ENCODE data around the gene DRC3. TPM values are rescaled to one million over a fixed set of nuclear protein-coding genes. Genes with fewer than 3 reads are reported as not detected.

DRC3 gene
- total RNA-seq, 1 donor from 2014 or later, result 7.2 TPM

DNA sequence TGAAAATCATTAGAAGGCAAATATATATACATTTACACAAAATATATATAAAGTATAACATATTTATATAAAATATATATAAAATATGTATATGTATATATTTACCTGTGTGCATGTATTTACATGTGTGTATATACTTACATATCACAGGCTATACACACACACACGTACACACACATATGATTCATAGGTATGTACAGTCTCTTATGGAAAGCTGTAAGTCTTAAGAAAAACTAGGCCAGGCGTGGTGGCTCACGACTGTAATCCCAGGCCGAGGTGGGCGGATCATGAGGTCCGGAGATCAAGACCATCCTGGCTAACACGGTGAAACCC lies 15.1 kb upstream of the DRC3 start:
- TF ChIP-seq, protein P1, sequence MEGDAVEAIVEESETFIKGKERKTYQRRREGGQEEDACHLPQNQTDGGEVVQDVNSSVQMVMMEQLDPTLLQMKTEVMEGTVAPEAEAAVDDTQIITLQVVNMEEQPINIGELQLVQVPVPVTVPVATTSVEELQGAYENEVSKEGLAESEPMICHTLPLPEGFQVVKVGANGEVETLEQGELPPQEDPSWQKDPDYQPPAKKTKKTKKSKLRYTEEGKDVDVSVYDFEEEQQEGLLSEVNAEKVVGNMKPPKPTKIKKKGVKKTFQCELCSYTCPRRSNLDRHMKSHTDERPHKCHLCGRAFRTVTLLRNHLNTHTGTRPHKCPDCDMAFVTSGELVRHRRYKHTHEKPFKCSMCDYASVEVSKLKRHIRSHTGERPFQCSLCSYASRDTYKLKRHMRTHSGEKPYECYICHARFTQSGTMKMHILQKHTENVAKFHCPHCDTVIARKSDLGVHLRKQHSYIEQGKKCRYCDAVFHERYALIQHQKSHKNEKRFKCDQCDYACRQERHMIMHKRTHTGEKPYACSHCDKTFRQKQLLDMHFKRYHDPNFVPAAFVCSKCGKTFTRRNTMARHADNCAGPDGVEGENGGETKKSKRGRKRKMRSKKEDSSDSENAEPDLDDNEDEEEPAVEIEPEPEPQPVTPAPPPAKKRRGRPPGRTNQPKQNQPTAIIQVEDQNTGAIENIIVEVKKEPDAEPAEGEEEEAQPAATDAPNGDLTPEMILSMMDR (IDR thresholded peaks at IDR 0.05), result no peak
- intact Hi-C loops (cut with DNase I), result loop anchor here (5.0 kb wide), 1 partner anchor 80 kb away; no protein-coding TSS in a partner anchor
- no peaks in the 10 kb centered on the region for H3K27me3 ChIP-seq
- H3K4me3 ChIP-seq, result no peak overlapping the region
- peaks cover 0 to 7% of the 10 kb centered on the region in 2 donors for H3K36me3 ChIP-seq
- H3K4me1 ChIP-seq, result peaks cover 0 to 30% of the 10 kb centered on the region in 2 donors
- DNase-seq (ENCODE audit: low spot score in 2 of 2), result no peak
- H3K9me3 ChIP-seq, result no peaks in the 10 kb centered on the region
- peak overlapping the region; percentile 77 to 81 for H3K27ac ChIP-seq

DNA sequence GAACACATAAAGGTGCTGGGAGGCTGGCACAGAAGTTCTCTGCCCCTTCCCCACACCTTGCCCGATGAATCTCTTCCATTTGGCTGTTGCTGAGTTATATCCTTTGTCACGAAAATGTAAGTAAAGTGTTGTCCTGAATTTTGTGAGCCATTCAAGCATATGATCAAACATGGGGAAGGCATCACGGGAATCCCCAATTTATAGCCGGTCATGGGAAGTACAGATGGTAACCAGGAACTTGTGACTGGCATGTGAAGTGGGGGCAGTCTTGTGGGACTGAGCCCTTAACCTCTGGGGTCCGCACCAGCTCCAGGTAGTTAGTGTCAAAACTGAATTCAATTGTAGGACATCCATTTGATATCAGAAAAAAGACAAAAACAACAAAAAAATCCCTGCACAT lies 13.7 kb upstream of the DRC3 start:
- intact Hi-C loops (cut with DNase I), result loop anchor here (1.0 to 5.0 kb wide), 2 partner anchors 13 to 82 kb away; partner anchors contain the start of genes DRC3 and TOM1L2
- H3K4me3 ChIP-seq, result no peak overlapping the region
- peaks cover 0 to 7% of the 10 kb centered on the region in 2 donors for H3K36me3 ChIP-seq
- TF ChIP-seq, protein P1 (IDR thresholded peaks at IDR 0.05), result no peak
- DNase-seq (ENCODE audit: low spot score in 2 of 2), result no peak
- H3K27ac ChIP-seq, result peak overlapping the region; percentile 77 to 81
- peaks cover 0 to 30% of the 10 kb centered on the region in 2 donors for H3K4me1 ChIP-seq
- H3K27me3 ChIP-seq, result no peaks in the 10 kb centered on the region
- H3K9me3 ChIP-seq, result no peaks in the 10 kb centered on the region

DNA sequence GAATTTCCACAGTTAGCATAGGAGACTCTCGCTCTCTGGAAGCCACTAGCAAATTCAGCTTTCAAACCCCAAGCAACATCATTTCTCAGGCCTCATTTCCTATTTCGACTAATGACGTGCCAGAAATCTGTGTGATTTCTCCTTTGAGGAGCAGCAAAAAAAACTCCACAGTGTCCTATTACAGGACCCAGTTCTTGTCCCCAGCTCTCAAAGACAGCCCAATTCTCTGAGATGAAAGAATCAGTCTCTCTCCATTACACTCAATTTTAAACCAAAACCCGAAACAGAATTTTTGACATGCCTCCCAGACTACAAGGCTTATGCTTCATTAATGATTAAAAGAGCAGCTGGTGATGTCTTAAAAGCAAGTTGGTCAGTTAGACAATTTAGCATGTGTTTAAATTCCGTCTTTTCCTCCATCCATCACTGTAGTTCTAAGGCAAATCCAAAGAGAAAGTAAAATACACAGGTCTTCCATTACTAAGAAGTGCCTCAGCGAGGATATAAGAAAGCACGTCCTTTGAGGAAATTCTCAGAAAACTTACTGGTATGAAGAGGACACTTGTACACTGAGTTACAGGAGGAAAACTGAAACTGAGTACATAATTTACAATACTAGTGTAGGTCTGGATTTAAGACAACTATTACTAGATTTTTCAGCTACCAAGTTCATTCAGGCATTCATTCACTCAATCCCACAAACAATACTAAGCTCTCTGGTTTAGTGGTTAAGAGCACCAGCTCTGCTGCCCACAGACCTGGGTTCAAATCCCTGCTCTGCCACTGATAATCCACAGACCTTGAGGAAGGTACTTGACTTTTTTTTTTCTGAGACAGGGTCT lies 12.9 kb upstream of the DRC3 start:
- intact Hi-C loops (cut with DNase I), result loop anchor here (5.0 kb wide), 1 partner anchor 82 kb away; no protein-coding TSS in a partner anchor
- TF ChIP-seq, protein P1 (IDR thresholded peaks at IDR 0.05), result no peak
- peaks cover 0 to 7% of the 10 kb centered on the region in 2 donors for H3K36me3 ChIP-seq
- peak overlapping the region; percentile 77 to 81 for H3K27ac ChIP-seq
- no peak for DNase-seq (ENCODE audit: low spot score in 2 of 2)
- peak overlapping the region in 1 of 2 donors; percentile 17 for H3K4me3 ChIP-seq
- no peaks in the 10 kb centered on the region for H3K9me3 ChIP-seq
- peaks cover 0 to 30% of the 10 kb centered on the region in 2 donors for H3K4me1 ChIP-seq
- H3K27me3 ChIP-seq, result no peaks in the 10 kb centered on the region

DNA sequence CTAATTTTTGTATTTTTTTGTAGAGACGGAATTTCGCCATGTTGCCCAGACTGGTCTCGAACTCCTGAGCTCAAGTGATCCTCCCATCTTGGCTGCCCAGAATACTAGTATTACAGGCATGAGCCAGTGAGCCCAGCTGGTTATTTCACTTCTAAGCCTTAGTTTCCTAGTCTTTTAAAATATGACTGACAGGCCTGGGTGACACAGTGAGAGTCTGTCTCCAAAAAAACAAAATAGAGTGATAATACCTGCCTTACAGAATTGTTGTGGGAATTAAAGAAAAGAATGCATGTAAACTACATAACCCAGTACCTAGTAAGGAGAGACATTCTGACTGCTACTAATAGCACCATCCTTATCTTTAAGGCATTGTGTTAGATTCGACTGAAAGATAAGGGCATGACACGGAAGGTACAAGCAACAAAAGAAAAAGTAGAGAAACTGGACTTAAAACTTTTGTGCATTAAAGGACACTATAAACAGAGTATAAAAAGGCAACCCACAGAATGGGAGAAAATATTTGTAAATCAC lies 12.1 kb upstream of the DRC3 start:
- Histone ChIP-seq H3K4me1 (peaks cover 0 to 30% of the 10 kb centered on the region in 2 donors), H3K27me3 (no peaks in the 10 kb centered on the region), H3K27ac (peak overlapping the region; percentile 77 to 81), H3K4me3 (no peak overlapping the region), H3K9me3 (no peaks in the 10 kb centered on the region), H3K36me3 (peaks cover 0 to 3% of the 10 kb centered on the region in 2 donors)
- no peak for DNase-seq (ENCODE audit: low spot score in 2 of 2)
- TF ChIP-seq, protein P1 (IDR thresholded peaks at IDR 0.05), result no peak
- intact Hi-C loops (cut with DNase I), result no loop called here

DNA sequence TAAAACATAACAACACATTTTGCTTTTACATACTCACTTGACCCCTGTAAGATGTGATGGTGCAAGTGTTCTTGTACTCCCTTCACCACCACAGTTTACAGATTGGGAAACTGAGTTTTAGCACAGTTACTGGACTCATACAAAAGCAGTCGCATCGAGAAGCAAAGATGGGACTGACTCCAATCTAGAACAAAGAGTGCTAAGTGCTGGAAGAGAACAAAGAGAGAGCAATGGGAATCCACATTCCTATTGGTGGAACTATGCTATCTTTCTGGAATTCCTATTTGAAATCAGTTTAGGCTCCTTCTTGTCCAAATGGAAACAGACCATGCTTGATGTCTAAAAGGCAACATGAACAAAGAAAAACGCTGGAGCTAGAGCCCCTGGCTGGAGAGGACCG lies 9.6 kb upstream of the DRC3 start:
- H3K27ac ChIP-seq, result no peak overlapping the region
- no peaks in the 10 kb centered on the region for H3K36me3 ChIP-seq
- H3K9me3 ChIP-seq, result no peaks in the 10 kb centered on the region
- intact Hi-C loops (cut with DNase I), result no loop called here
- H3K27me3 ChIP-seq, result no peaks in the 10 kb centered on the region
- TF ChIP-seq, protein P1 (IDR thresholded peaks at IDR 0.05), result no peak
- no peak for DNase-seq (ENCODE audit: low spot score in 2 of 2)
- H3K4me3 ChIP-seq, result no peak overlapping the region
- H3K4me1 ChIP-seq, result peaks cover 0 to 19% of the 10 kb centered on the region in 2 donors

All from ascending aorta (tissue), 2 donors.